T-cell (primary cell): ENCODE measurements around the gene RCBTB2. TPM values are rescaled to one million over a fixed set of nuclear protein-coding genes. Genes with fewer than 3 reads are reported as not detected.

ENCODE experiments used
- ATAC-seq, 4 experiments: fragments of 200-7000 bp in 3 of 4; fragments of 150-1000 bp in 1 of 4; cut with Tn5 transposase; replicated peaks in 1 of 4; 1 replicate in 3 of 4; 2 replicates in 1 of 4; pipeline ENCODE4 v1.10.0; 2021; ENCODE audit warnings: moderate library complexity in 3 of 4, mild to moderate bottlenecking in 2 of 4, moderate number of reproducible peaks in 1 of 4
- CTCF ChIA-PET, 2 donors: fragments of 300-600 bp; sonication (Branson Sonifier 250); formaldehyde crosslinking; loops; one replicate each; lab custom pipeline; 2022; ENCODE audit warnings: antibody characterized with exemption in 2 of 2; lab: Charles Lee
- POLR2A ChIA-PET, 2 donors: fragments of 300-600 bp; sonication (Branson Sonifier 250); formaldehyde crosslinking; loops; one replicate each; lab custom pipeline; 2022; ENCODE audit warnings: antibody characterized with exemption in 2 of 2; lab: Charles Lee
- DNase-seq, 35 experiments: peaks; one replicate each; pipeline versions ENCODE4 v3.0.0 to v3.0.0-alpha.2; 2013 to 2023
- H3K27ac ChIP-seq: one replicate; pipeline ENCODE4 v1.5.1; 2013; ENCODE audit warnings: low read length
- H3K27me3 ChIP-seq, 2 experiments: replicated peaks in 1 of 2; 1 replicate in 1 of 2; 2 replicates in 1 of 2; pipeline versions ENCODE4 v1.6.1 to v1.7.0; 2013; ENCODE audit warnings: low read length in 1 of 2, mixed read lengths in 1 of 2; ENCODE audit not compliant: control insufficient read depth in 2 of 2, insufficient read depth in 2 of 2; ENCODE audit errors: extremely low read depth in 1 of 2
- H3K36me3 ChIP-seq, 2 donors: 1 replicate in 1 of 2; 2 replicates in 1 of 2; pipeline versions ENCODE4 v1.6.1 to v1.7.0; 2013; ENCODE audit warnings: low read length in 1 of 2; ENCODE audit not compliant: control insufficient read depth in 2 of 2, insufficient read depth in 1 of 2; ENCODE audit errors: extremely low read depth in 1 of 2
- H3K4me1 ChIP-seq, 2 experiments: 1 replicate in 1 of 2; 2 replicates in 1 of 2; pipeline versions ENCODE4 v1.6.1 to v1.7.0; 2013; ENCODE audit warnings: low read length in 2 of 2, mixed read lengths in 1 of 2; ENCODE audit not compliant: insufficient read depth in 2 of 2, control insufficient read depth in 1 of 2; ENCODE audit errors: extremely low read depth in 1 of 2
- H3K4me3 ChIP-seq, 2 donors: 1 replicate in 1 of 2; 2 replicates in 1 of 2; pipeline versions ENCODE4 v1.5.1 to v1.7.0; 2013; ENCODE audit warnings: mild to moderate bottlenecking in 2 of 2, low read length in 1 of 2, moderate library complexity in 1 of 2; ENCODE audit not compliant: control insufficient read depth in 1 of 2; ENCODE audit errors: extremely low read depth in 1 of 2
- H3K9me3 ChIP-seq: 2 replicates; pipeline ENCODE4 v1.7.0; 2013
- H3K27ac Mint-ChIP-seq, 2 donors: one replicate each; pipeline ENCODE4 v1.8.0; 2020 to 2021; ENCODE audit warnings: mild to moderate bottlenecking in 2 of 2, mixed read lengths in 2 of 2
- H3K27me3 Mint-ChIP-seq, 2 donors: one replicate each; pipeline ENCODE4 v1.8.0; 2021 to 2022; ENCODE audit warnings: mixed read lengths in 2 of 2
- H3K36me3 Mint-ChIP-seq: one replicate; pipeline ENCODE4 v1.8.0; 2021; ENCODE audit warnings: mixed read lengths
- H3K4me1 Mint-ChIP-seq, 3 donors: one replicate each; pipeline ENCODE4 v1.8.0; 2020 to 2022; ENCODE audit warnings: mixed read lengths in 3 of 3, mild to moderate bottlenecking in 1 of 3
- H3K4me3 Mint-ChIP-seq, 3 donors: one replicate each; pipeline ENCODE4 v1.8.0; 2020 to 2022; ENCODE audit warnings: mild to moderate bottlenecking in 3 of 3, mixed read lengths in 3 of 3, moderate library complexity in 3 of 3
- H3K9me3 Mint-ChIP-seq, 3 donors: one replicate each; pipeline ENCODE4 v1.8.0; 2020 to 2022; ENCODE audit warnings: mixed read lengths in 3 of 3
- WGBS: methylation state at CpG from one replicate; pipeline ENCODE4 v1.1.5; 2013; ENCODE audit warnings: missing lambda C conversion rate; ENCODE audit not compliant: insufficient coverage; 5-methylcytosine and 5-hydroxymethylcytosine counted together
- total RNA-seq, 35 experiments: library from RNA in 6 of 35; stranded (reverse) in 6 of 35; fragments of 120-200 nt in 1 of 35; gene quantifications; one replicate each; pipeline versions ENCODE4 v1.2.1 to v1.2.4 and lab custom pipeline; 2013 to 2026

RCBTB2 gene
- total RNA-seq, 5 donors from 2014 or later (not counting 1 experiment from before 2014, with no cell fraction given), result 10.4 to 19.7 (median 16.2) TPM

- Mint-ChIP-seq H3K4me1 (peaks cover 9 to 15% (median 14%) of the 10 kb centered on the region in 3 donors), H3K27ac (no peak overlapping the region), H3K4me3 (no peak overlapping the region), H3K9me3 (no peaks in the 10 kb centered on the region), H3K27me3 (no peaks in the 10 kb centered on the region), H3K36me3 (peaks cover 40% of the 10 kb centered on the region)
- Histone ChIP-seq H3K9me3 (no peaks in the 10 kb centered on the region), H3K27ac (no peak overlapping the region), H3K4me3 (no peak overlapping the region), H3K4me1 (no peaks in the 10 kb centered on the region), H3K36me3 (no peaks in the 10 kb centered on the region), H3K27me3 (no peaks in the 10 kb centered on the region)
- POLR2A ChIA-PET, result no interaction called here
- DNase-seq (no peak), ATAC-seq (no peak)
- CTCF ChIA-PET, result no interaction called here
- 100% methylated on average over 3 of the region's 4 CpGs for WGBS
These were observed 18.1 kb downstream of the RCBTB2 start for GRCh38 chr13:48514793-48515192.

GRCh38 chr13:48511621-48512230, 21.2 kb downstream of the RCBTB2 start:
- DNase-seq, result no peak
- Mint-ChIP-seq H3K4me3 (no peak overlapping the region), H3K9me3 (no peaks in the 10 kb centered on the region), H3K4me1 (peaks cover 20 to 31% (median 21%) of the 10 kb centered on the region in 3 donors), H3K27me3 (no peaks in the 10 kb centered on the region), H3K27ac (no peak overlapping the region), H3K36me3 (peaks cover 32% of the 10 kb centered on the region)
- no peaks in the 10 kb centered on the region for H3K9me3 ChIP-seq
- H3K36me3 ChIP-seq, result no peaks in the 10 kb centered on the region
- WGBS, result 100% methylated on average over 7 of the region's 10 CpGs
- no peak for ATAC-seq
- no peak overlapping the region for H3K27ac ChIP-seq
- no peak overlapping the region for H3K4me3 ChIP-seq
- H3K27me3 ChIP-seq, result no peaks in the 10 kb centered on the region
- peaks cover 2 to 5% of the 10 kb centered on the region in 2 experiments for H3K4me1 ChIP-seq
- ChIA-PET CTCF (interaction anchor here in 1 of 2 donors (0.5 kb wide), 1 partner anchor 109 kb away, joined by 3 read pairs; no protein-coding TSS in a partner anchor), POLR2A (no interaction called here)

- peaks cover 27 to 42% (median 30%) of the 10 kb centered on the region in 3 donors for H3K4me1 Mint-ChIP-seq
- Histone ChIP-seq H3K4me1 (peaks cover 12 to 15% of the 10 kb centered on the region in 2 experiments), H3K4me3 (no peak overlapping the region), H3K9me3 (no peaks in the 10 kb centered on the region), H3K27ac (no peak overlapping the region), H3K36me3 (no peaks in the 10 kb centered on the region), H3K27me3 (no peaks in the 10 kb centered on the region)
- no peak overlapping the region for H3K4me3 Mint-ChIP-seq
- no peaks in the 10 kb centered on the region for H3K9me3 Mint-ChIP-seq
- H3K27me3 Mint-ChIP-seq, result no peaks in the 10 kb centered on the region
- H3K27ac Mint-ChIP-seq, result peak overlapping the region in 1 of 2 donors; percentile 45
- no peak for ATAC-seq
- ChIA-PET POLR2A (interaction anchor here in 1 of 2 donors (0.6 kb wide), 1 partner anchor 23 kb away, joined by 3 read pairs; no protein-coding TSS in a partner anchor), CTCF (interaction anchor here in 1 of 2 donors (0.6 kb wide), 1 partner anchor 125 kb away, joined by 3 read pairs; no protein-coding TSS in a partner anchor)
- WGBS, result no CpG with 5 or more reads among the region's 5 CpGs
- DNase-seq, result no peak
- peaks cover 32% of the 10 kb centered on the region for H3K36me3 Mint-ChIP-seq
These were observed 22.2 kb downstream of the RCBTB2 start for GRCh38 chr13:48510698-48511097.

GRCh38 chr13:48508011-48508410, 24.9 kb downstream of the RCBTB2 start:
- Mint-ChIP-seq H3K27me3 (no peaks in the 10 kb centered on the region), H3K36me3 (peaks cover 15% of the 10 kb centered on the region), H3K9me3 (no peaks in the 10 kb centered on the region), H3K27ac (no peak overlapping the region), H3K4me3 (no peak overlapping the region), H3K4me1 (peaks cover 47 to 66% (median 57%) of the 10 kb centered on the region in 3 donors)
- ATAC-seq (no peak), DNase-seq (no peak)
- ChIA-PET CTCF (no interaction called here), POLR2A (no interaction called here)
- 100% methylated on average over 4 of the region's 6 CpGs for WGBS
- Histone ChIP-seq H3K27me3 (no peaks in the 10 kb centered on the region), H3K4me1 (peaks cover 24 to 39% of the 10 kb centered on the region in 2 experiments), H3K9me3 (no peaks in the 10 kb centered on the region), H3K27ac (no peak overlapping the region), H3K4me3 (no peak overlapping the region), H3K36me3 (no peaks in the 10 kb centered on the region)

- Mint-ChIP-seq H3K36me3 (peaks cover 14% of the 10 kb centered on the region), H3K4me1 (peaks cover 47 to 73% (median 64%) of the 10 kb centered on the region in 3 donors), H3K9me3 (no peaks in the 10 kb centered on the region), H3K4me3 (peak overlapping the region in 1 of 3 donors; percentile 81), H3K27me3 (no peaks in the 10 kb centered on the region), H3K27ac (peak overlapping the region; percentile 94 to 98)
- H3K4me1 ChIP-seq, result peaks cover 24 to 39% of the 10 kb centered on the region in 2 experiments
- no peak overlapping the region for H3K27ac ChIP-seq
- ChIA-PET POLR2A (no interaction called here), CTCF (interaction anchor here in 1 of 2 donors (0.6 kb wide), 1 partner anchor 43 kb away, joined by 6 read pairs; no protein-coding TSS in a partner anchor)
- 93% methylated on average over 10 of the region's 10 CpGs for WGBS
- H3K9me3 ChIP-seq, result no peaks in the 10 kb centered on the region
- H3K4me3 ChIP-seq, result no peak overlapping the region
- H3K36me3 ChIP-seq, result no peaks in the 10 kb centered on the region
- H3K27me3 ChIP-seq, result no peaks in the 10 kb centered on the region
- DNase-seq, result no peak
- no peak for ATAC-seq
These were observed 25.9 kb downstream of the RCBTB2 start for GRCh38 chr13:48507021-48507420.

GRCh38 chr13:48506092-48506701, 26.7 kb downstream of the RCBTB2 start:
- ATAC-seq (peak in 3 of 4 experiments; percentile 2 to 23 (median 17)), DNase-seq (no peak)
- POLR2A ChIA-PET, result interaction anchor here (0.5 to 1.2 kb wide), 7 partner anchors 14 to 198 kb away, joined by 3 to 6 read pairs (median 5); partner anchors contain the start of gene RCBTB2 (in 1 of the 2)
- Histone ChIP-seq H3K27ac (peak overlapping the region; percentile 70), H3K36me3 (no peaks in the 10 kb centered on the region), H3K9me3 (no peaks in the 10 kb centered on the region), H3K4me3 (peak overlapping the region; percentile 8 to 52), H3K27me3 (no peaks in the 10 kb centered on the region), H3K4me1 (peaks cover 24 to 39% of the 10 kb centered on the region in 2 experiments)
- Mint-ChIP-seq H3K9me3 (no peaks in the 10 kb centered on the region), H3K4me3 (peak overlapping the region; percentile 59 to 81 (median 72)), H3K27ac (peak overlapping the region; percentile 94 to 98), H3K4me1 (peaks cover 53 to 77% (median 68%) of the 10 kb centered on the region in 3 donors), H3K36me3 (peaks cover 13% of the 10 kb centered on the region), H3K27me3 (no peaks in the 10 kb centered on the region)
- 81% methylated on average over 12 of the region's 14 CpGs for WGBS
- CTCF ChIA-PET, result interaction anchor here in 1 of 2 donors (0.5 to 2.0 kb wide), 7 partner anchors 10 to 74 kb away, joined by 3 to 14 read pairs (median 3); partner anchors contain the start of gene RCBTB2
